GM18909 (cell line): Measurements from ENCODE around the gene AP1M1.

Experiments used
- ATAC-seq: cut with Tn5 transposase; IDR thresholded peaks from one replicate; pipeline ENCODE4 v1.9.1; 2021; ENCODE audit warnings: mild to moderate bottlenecking; ENCODE audit not compliant: unreplicated experiment, poor library complexity

The AP1M1 gene

GRCh38 chr19:16227837-16228636 is 30.3 kb downstream of the AP1M1 start:
- no peak for ATAC-seq

GRCh38 chr19:16228637-16229321 is 31.1 kb downstream of the AP1M1 start:
- ATAC-seq = no peak

GRCh38 chr19:16229322-16229641 is 31.6 kb downstream of the AP1M1 start:
- ATAC-seq = no peak

GRCh38 chr19:16232127-16232526 is 34.4 kb downstream of the AP1M1 start:
- no peak for ATAC-seq

GRCh38 chr19:16232568-16232967 is 34.9 kb downstream of the AP1M1 start:
- no peak for ATAC-seq

GRCh38 chr19:16233081-16233776 is 35.5 kb downstream of the AP1M1 start:
- ATAC-seq = no peak

GRCh38 chr19:16233836-16234551 is 36.3 kb downstream of the AP1M1 start:
- ATAC-seq = no peak

GRCh38 chr19:16234552-16235445 is 37.1 kb downstream of the AP1M1 start:
- ATAC-seq = no peak

- no peak for ATAC-seq
Measured at GRCh38 chr19:16235811-16236652, 38.3 kb downstream of the AP1M1 start.

- no peak for ATAC-seq
Measured at GRCh38 chr19:16244091-16244490, 46.4 kb downstream of the AP1M1 start.

- no peak for ATAC-seq
Measured at GRCh38 chr19:16247353-16248182, 49.9 kb downstream of the AP1M1 start.

- ATAC-seq = no peak
Measured at GRCh38 chr19:16248380-16249023, 50.8 kb downstream of the AP1M1 start.

- ATAC-seq = no peak
Measured at GRCh38 chr19:16249826-16250404, 52.2 kb downstream of the AP1M1 start.

GRCh38 chr19:16252459-16253205 is 54.9 kb downstream of the AP1M1 start:
- ATAC-seq = no peak

- no peak for ATAC-seq
Measured at GRCh38 chr19:16254851-16255408, 57.2 kb downstream of the AP1M1 start.

GRCh38 chr19:16257509-16258002 is 59.8 kb downstream of the AP1M1 start:
- ATAC-seq = no peak
